Fibroblast of upper back skin (primary cell): ENCODE results near the gene NRG2.

ENCODE experiments used
- DNase-seq: peaks from one replicate; pipeline ENCODE4 v3.0.0-alpha.2; 2013

Gene NRG2

DNA sequence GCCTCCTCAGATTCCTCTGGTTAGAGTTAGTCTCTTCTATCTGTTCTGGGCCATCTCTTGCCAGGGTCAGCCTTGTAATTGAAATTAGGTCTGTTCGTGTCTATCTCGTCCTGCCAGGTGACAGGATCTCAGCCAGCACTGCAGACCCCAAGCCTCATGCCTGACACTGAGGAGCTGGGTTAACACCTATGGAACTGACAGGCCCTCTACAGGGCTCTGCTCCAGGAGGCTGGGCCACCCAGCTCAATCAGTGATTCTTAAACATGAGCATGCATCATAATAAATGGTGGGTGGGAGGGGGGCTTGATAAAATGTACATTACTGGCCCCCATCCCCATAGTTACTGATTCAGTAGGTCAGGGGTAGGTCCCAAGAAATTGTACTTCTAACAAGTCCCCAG lies 144.1 kb downstream of the NRG2 start:
- no peak for DNase-seq

DNA sequence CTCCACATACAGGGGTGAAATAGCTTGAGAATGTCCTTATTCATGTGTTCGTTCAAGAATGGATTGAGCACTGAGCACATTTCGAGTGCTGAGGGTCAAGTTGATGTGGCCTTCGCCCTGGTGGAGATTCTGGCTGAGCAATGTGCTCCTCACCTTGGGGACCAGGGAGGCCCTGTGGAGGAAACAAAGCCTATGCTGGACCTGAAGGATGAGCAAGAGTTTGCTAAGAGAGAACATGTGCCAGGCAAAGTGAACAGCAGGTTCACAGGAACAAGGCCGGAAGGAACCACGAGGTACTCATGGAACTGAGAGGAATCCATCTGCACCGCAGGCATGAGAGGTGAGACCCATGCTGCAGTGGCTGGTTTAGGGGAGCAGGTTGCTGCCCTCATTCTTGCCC lies 145.1 kb downstream of the NRG2 start:
- no peak for DNase-seq

DNA sequence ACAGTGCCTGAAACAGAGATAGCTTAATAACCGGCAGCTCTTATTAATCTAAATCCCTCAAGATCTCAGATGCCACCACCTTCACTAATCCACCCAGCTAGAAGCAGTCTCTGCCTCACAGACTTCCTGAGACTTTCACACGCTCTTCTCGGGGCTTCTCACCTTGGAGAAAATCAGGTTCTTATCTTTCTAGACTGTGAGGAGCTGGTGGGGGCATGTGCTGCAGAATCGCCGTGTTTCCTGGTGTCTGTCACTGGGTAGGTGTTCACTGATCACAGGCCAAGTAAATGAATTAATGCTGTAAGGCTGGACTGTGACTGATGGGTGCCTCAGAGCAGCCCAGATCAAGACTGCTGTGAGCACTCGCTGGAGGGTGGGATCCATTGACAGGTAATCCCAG lies 145.8 kb downstream of the NRG2 start:
- DNase-seq: no peak

DNA sequence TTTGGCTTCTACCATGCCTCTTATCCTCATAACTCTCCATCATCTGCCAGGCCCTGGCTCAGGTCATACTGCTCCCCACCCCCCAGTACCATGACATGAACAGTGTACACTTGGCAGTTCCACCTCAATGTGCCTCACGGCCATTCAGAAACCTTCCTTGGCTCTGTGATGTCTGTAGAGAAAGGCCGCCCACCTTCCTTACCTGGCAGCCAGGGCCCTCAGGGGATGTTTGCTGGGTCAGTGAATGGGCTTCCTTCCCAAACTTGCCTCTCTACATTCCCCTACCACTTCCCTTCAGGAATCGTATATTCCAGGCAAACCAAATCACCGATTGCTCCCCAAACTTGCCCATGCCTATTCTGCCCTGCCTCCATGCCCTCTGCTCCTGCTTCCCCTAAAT lies 146.4 kb downstream of the NRG2 start:
- no peak for DNase-seq

DNA sequence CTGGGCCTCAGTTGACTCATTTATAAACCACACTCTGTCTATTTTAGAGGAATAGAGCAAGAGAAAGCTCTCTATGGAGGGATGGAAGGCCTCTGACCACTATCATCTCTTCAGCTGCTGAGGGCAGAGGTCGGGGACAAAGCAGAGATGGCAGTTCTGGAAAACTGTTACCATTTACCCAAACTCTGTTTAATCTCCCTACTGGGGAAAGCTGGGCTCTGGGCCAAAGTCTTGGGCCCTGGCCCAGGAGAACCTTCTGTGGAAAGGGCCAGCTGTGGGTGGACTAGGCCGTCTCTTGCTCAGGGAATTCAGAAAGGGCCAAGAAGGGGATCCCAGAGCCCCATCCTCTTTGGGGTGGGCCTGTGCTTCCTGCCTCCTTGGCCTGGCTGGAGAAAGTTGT lies 147.5 kb downstream of the NRG2 start:
- no peak for DNase-seq

DNA sequence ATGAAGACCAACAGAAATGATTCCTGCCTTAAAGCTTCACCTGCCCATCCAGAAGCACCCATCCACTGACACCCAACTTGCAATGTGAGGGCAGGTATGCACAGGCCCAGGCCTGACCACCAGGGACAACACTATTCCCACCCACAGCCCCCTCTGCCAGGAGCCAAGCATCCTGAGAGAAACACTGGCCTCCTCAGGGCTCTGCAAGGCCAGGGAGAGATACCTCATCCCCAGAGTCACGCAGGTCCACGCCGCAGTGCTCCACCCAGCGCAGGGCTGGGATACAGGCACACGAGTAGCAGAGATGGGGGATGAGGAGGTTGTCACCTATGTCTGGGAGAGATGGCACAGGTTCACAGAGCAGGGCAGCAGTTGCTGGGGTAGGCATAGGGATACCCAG lies 148.1 kb downstream of the NRG2 start:
- DNase-seq: no peak

DNA sequence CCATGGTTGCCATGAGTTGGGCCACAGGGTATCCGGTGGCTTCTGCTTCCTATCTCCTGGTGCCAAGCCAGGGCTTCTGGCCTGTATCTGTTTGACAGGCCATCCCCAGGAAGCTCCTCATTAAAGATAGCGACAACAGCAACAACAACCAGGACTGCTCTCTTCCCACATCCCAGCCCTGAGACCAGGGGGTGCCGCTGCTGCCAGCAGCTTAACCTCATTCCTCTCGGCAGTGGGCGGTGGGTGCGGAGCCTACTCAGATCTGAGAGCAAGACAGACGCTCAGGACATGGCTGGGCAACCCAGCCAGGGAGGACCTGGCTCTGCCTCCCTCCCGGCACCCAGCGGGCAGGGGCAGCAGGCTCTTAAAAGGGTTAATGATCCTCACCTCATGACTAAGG lies 149.2 kb downstream of the NRG2 start:
- DNase-seq: no peak

DNA sequence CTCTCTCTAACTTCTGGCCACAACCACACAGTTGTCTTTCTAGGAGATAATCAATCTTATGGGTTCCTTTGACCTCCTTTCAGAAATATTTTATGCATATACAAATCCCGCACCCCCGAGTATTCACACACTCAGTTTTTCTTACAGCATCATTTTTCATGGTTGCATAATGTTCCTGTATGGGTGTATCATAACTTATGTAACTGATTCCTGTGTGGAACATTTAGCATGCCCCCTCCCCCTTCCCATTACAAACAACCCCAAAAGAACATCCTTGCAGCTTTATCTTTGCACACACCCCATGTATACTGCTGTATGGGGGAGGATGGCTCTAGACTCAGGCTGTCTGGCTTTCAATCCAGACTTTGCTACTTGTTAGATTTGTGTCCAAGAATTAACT lies 153.7 kb downstream of the NRG2 start:
- no peak for DNase-seq

DNA sequence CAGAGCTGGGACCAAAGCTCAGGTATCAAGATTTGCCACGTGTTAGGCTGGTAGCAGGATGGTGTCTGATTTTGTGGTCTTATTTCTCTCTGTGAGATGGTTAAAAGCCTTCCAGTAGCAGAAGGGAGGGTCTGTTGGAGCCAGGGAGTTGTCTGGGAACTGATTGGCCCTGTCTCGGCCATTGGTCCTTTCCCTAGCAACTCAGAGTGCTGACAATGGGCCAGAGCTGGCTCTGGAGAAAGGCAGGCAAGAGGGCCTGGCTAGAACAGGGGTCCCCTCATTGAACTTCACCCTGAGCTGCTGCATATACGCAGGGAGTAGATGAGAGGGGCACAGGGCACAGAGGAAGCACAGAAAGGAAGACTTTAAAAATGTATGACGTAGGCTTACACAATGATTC lies 154.7 kb downstream of the NRG2 start:
- DNase-seq: no peak

DNA sequence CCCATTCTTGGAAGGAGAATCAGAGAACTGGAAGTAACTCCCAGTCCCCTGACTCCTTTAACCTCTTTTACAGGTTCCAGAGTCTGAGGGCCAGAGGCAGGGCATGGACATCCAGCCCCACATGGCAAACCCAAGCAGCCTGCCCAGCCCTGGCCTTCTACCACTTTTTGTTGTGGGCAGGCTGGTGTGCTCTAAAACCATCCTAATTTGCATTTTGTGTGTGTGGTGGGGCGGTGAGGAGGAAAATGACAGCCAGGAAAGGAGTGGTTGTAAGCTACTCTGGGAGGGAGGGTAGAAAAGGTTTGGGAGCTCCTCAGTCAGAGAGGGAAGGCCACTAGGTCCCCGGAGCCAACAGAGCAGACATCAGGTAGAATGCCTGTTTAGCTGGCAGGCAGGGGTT lies 156.9 kb downstream of the NRG2 start:
- no peak for DNase-seq

DNA sequence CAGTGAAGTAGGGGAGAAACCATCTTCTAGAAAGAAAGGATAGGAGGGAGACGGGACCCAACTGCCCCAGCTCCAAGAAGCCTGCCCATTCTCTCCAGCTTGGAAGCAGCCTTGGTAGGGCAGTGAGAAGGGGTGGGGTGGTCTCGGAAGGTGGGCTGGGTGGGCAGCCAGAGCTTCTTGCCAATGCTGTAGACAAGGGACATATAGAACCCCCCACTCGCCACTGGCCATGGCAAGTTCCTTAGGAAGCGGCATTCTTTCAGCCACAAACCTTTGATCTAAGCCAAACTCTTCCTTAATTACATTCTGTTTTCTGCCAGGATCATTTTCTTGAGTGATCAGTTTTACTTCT lies 157.3 kb downstream of the NRG2 start:
- no peak for DNase-seq

DNA sequence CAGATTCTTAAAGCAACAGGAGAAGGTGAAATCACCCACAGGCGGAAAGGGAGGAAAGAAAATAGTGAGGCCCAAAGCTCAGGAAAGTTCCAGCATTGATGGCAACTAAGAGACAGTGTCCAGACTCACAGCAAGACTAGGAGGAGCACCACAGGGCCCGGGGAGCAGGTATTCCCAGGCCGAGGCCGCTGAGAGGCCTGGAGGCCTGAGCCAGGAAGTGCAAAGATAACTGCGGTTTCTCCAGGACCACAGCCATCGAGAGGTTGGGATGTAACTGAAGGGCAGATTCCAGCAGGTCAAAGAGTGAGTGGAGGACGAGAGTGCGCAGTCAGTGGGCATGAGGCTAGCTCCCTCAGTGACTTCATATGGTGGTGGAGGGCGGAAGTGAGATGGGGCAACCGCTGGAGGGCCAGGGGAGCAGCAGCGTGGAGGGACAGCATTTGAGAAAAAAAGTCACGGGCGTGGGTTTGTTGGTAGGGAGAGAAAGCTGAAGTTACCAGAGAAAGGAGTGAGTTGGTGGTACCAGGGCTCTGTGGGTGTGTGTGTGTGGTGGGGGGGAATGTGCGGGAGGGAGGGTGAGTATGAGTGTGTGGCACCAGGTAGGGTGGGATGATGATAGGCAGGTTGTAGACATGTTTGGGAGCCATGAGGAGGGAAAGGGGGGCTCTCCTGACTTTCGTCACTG lies 157.8 kb downstream of the NRG2 start:
- DNase-seq: no peak

DNA sequence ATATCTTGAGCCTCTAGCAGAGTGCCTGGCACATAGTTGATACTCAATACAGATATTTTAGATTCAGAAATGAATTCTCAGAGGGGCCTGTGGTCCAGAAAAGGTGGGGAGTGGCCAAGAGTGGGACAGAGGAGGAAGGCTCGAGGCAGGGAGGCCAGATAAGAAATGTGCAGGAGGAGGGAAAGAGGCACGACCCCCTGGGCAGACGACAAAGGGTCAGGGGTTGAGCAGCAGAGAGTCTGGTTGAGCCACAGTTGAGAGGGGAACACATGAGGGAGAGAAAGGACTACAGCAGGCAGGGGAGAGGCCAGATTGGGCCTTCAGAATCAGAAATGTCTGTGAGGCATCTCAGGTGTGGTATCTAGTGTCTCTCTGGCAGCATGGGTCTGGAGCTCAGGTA lies 158.4 kb downstream of the NRG2 start:
- no peak for DNase-seq

DNA sequence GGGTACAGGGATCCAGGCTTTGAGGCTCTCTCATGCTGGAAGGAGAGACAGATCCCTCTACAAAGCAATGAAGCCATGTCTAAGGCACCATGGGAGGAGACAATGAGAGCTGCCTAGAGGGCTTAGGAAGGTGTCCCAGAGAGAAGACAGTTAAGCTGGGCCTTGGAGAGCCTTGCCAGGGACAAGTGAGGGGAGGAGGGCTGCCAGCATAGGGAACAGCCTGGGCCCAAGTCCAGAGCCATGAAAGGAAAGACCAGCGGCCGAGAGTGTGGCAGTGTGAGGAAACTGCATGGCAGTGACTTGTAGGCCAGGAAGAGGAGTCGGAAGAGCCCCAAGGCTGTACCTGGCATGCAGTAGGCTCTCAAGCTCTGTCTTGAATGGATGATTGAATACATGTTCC lies 159.0 kb downstream of the NRG2 start:
- DNase-seq: no peak

DNA sequence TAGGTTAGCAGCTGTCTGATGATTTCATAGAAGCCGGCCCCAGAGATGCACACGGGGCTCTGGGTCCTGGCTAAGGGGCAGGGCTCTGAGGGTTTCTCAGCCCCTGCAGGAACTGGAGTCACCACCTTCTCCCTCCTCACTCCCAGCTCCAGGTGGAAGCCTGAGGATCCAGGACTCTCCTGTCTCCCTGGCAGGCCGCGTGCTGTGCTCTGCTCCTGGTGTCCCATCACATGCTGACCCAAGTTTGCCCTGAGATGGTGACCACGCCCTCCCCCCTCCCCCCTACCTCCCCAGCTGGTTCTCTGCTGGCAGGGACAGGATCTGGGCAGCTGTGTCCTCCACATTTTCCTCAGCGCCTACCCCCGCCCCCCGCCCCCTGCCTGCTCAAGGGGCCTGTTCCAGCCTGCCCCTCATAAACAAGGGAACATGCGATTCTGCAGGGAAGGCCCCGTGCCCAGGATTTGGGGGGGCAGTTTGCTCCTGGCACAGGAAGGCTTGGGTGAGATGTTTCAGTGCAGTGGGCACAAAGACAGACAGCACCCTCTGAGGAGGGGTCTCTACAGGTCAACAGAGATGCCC lies 160.0 kb downstream of the NRG2 start:
- no peak for DNase-seq

DNA sequence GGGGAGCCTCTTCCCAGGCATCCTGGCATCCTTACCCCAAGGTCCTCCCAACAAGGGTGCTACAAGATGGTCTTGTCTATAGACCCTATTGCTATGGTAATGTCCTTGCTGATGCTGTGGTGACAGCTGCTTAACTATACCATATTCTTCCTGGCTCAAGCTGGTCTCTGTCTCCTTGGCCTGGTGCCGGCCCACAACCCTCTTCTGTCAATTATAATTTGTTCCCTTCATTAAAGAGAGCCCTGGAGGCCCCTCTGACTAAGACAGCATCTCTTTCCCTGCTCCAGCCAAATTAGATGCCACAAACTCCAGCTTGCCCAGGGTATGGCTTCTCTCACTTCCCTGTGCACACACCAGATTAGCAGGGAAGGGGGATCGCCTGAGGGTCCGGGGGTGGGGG lies 160.8 kb downstream of the NRG2 start:
- no peak for DNase-seq

DNA sequence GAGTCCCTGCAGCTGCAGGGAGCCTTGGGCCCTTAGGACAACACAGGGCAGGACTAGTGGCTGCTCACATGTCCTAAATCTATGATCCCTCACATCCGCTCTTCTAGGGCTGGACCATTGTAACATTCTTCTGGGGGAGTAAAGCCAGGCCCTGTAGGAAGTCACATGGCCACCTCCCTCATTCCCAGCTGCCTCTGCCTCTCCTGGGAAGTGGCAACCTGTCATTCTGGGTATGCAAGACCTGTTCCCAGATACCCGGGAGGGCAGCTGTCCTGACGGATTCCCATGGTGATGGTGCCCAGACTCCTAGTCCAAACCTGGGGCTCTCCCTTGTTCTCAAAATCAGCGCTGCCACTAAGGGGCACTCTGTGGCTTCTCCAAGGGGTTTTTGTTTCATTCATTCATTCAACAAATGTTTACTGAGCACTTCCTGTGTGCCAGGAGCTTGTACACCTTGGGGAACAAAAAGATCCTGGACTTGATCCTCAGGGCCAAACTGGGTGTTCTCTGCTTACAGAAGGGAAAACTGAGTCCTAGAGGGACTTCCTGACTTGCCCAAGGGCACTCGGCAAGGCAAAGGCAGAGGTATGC lies 161.9 kb downstream of the NRG2 start:
- DNase-seq: no peak

DNA sequence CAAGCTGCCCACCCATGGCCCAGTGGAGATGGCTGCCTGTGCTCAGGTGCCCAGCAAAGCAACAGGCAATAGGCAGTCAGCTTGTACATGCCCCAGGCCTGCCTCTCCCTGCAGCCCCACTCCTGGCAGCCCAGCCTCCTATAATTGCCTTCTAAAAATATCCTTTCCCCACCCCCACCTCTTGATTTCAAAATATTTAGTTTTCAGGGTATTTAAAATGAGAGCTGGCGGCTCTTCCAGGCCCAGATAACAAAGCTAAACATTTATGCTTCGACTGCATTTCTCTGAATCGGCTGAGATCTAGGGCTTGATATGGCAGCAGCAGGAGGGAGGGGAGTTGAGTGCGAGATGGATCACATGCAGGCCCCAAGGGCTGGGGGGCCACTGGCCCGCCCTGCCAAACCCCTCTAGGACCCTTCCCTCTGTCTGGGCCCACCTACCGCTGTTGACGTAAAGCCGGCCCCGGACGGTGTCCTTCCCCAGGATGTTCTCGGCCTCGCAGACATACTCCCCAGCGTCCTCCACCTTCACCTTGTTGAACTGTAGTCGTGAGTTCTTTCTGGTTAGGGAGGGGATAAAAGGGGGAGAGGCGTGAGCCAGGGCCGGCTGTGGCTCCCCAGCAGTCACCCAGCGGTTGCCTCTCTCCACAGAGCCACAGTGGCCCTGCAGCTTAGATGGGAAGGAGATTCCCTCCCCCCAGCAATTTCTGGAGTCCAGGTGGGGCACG lies 162.5 kb downstream of the NRG2 start:
- no peak for DNase-seq

DNA sequence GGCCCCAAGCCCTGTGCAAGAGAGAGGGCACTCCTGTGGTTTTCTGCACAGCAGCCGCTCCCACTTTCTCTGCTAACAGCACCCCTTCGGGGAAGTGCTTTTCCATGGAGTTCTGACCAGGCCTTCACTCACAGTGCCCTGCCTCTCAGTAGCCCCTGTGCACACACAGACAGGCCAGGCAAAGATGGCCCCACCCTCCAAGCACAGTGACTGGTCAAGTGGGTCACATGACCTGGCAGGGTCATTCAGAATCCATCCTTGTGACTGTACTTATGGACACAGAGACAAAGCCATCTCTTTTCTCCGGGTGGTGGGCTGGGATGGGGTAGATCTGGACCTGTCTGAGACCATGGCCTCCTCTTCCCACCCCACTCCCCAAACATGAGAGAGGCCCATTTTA lies 165.0 kb downstream of the NRG2 start:
- no peak for DNase-seq

DNA sequence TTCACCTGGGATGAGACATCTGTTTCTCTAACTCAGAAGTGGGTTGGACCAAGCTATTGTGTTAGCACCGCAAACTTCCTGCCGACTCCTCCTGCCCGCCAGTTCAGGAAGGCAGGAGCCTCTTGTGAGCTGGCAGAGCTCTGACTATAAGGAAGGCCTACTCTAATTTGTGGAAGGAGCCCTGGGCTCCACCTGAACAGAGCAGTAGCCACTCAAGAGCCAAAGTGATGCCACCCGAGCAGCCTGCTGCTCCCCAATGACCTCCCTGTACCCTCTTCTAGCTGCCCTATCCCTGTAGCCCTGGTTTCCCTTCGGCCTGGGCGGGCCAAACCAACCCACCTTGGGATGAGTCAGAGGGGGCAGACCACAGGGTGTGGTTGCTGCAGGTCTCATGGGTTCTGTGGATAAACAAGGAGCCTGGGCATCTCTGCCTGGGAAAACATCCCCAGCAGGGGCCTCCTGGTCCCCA lies 165.9 kb downstream of the NRG2 start:
- no peak for DNase-seq

DNA sequence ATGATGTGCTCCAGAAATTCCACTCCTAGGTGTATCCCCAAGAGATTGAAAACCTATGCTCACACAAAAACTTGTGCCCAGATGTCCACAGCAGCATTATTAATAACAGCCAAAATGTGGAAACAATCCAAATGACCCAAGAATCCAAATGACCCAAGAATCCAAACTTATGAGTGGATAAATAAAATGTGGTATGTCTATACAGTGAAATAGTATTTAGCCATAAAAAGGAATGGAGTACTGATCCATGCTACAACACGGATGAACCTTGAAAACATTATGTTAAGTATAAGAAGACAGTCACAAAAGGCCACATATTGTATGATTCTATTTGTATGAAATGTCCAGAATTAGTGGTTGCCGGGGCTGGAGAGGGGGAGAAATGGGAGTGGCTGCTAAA lies 167.1 kb downstream of the NRG2 start:
- no peak for DNase-seq

DNA sequence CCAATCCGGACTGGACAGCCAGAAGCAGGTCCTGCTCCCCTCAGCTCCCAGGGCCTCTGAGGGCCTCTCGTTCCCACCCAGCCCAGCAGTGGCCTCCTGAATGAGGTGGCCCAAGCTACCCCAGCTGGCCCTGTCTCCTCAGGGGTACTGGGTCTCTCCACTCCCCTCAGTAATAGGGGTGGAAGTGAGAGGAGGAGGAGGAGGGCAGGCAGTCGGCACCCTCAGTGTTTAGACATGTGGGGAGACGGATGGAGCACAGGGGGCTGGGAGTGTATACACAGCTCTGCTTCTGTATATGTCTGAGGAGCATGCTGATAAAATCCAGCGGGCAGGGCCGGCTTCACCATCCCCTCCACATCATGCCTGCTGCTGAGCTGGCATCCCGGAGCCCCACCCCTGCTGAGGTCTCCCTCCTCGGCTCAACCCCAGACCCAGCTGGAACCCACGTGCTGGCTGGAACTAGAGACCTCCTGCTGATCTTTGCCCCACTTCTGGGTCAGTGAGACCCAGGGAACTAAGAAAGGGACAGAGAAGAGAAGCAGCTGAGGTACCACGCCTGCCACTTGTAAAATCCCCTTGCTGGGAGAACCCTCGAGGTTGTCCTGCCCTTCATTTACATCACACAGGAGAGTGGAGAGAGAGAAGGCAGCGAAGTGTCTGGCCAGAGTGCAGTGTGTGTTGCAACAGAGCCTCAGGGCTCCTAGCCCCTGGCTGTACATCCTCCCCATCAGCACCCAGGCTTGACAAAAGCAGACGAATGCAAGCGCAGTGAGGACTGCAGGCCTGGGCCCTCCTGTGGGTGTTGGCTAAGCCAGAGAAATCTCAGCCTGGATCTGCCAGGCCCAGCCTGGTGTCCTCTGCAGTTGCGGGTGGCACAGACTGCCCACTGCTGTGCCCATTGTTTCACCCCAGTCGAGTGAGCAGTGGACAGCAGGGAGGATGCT lies 170.0 kb downstream of the NRG2 start:
- DNase-seq: no peak
